Neural cell (in vitro differentiated cells): ENCODE measurements around the gene TRABD2B. TPM values are rescaled to one million over a fixed set of nuclear protein-coding genes. Genes with fewer than 3 reads are reported as not detected.

Source experiments
- H2AFZ ChIP-seq: fragments of 200-600, 300-800 bp; sonication (generic), shearing (Covaris generic); 2 replicates; pipeline ENCODE4 v1.6.0; 2014; ENCODE audit warnings: low read depth, mild to moderate bottlenecking, antibody characterized with exemption, low read length, moderate library complexity
- H3F3A ChIP-seq: fragments of 200-600 bp; shearing (Covaris generic); 2 replicates; pipeline ENCODE4 v1.6.1; 2016; ENCODE audit warnings: mild to moderate bottlenecking, moderate library complexity, mixed read lengths, antibody characterized with exemption, low read length; ENCODE audit not compliant: insufficient read depth, poor library complexity, severe bottlenecking
- H3K27ac ChIP-seq: fragments of 200-600, 300-800 bp; sonication (generic), shearing (Covaris generic); 2 replicates; pipeline ENCODE4 v1.5.1; 2014; ENCODE audit warnings: mild to moderate bottlenecking, low read length, moderate library complexity
- H3K27me3 ChIP-seq: fragments of 300-800, 200-600 bp; sonication (generic), shearing (Covaris generic); 2 replicates; pipeline ENCODE4 v1.6.0; 2014; ENCODE audit warnings: mild to moderate bottlenecking, low read depth, low read length, moderate library complexity; ENCODE audit not compliant: insufficient read depth
- H3K36me3 ChIP-seq: fragments of 300-800, 200-600 bp; sonication (generic), shearing (Covaris generic); 2 replicates; pipeline ENCODE4 v1.5.1; 2014; ENCODE audit warnings: mild to moderate bottlenecking, antibody characterized with exemption, low read length, moderate library complexity; ENCODE audit not compliant: insufficient read depth
- H3K4me2 ChIP-seq: fragments of 300-800, 200-600 bp; sonication (generic), shearing (Covaris generic); 2 replicates; pipeline ENCODE4 v1.6.0; 2014; ENCODE audit warnings: mild to moderate bottlenecking, low read length
- H3K4me3 ChIP-seq: fragments of 300-800, 200-600 bp; sonication (generic), shearing (Covaris generic); 2 replicates; pipeline ENCODE4 v1.5.1; 2014; ENCODE audit warnings: mild to moderate bottlenecking, low read length, moderate library complexity
- H3K79me2 ChIP-seq: fragments of 200-600 bp; shearing (Covaris generic); replicated peaks from 2 replicates; pipeline ENCODE4 v1.6.0; 2014; ENCODE audit warnings: mild to moderate bottlenecking, low read length, moderate library complexity; ENCODE audit not compliant: insufficient read depth
- H3K9ac ChIP-seq: fragments of 300-800, 200-600 bp; sonication (generic), shearing (Covaris generic); 2 replicates; pipeline ENCODE4 v1.6.1; 2016; ENCODE audit warnings: mild to moderate bottlenecking, low read length, mixed read lengths
- H3K9me2 ChIP-seq: fragments of 200-600 bp; shearing (Covaris generic); 2 replicates; pipeline ENCODE4 v1.6.1; 2016; ENCODE audit warnings: mild to moderate bottlenecking, low read length, mixed read lengths; ENCODE audit not compliant: insufficient read depth
- H3K9me3 ChIP-seq: fragments of 200-600, 300-800 bp; sonication (generic), shearing (Covaris generic); 2 replicates; pipeline ENCODE4 v1.6.1; 2016; ENCODE audit warnings: mild to moderate bottlenecking, mixed run types, low read length, moderate library complexity, mixed read lengths
- H4K20me1 ChIP-seq: fragments of 200-600 bp; shearing (Covaris generic); 2 replicates; pipeline ENCODE4 v1.6.1; 2016; ENCODE audit warnings: mild to moderate bottlenecking, mixed run types; ENCODE audit not compliant: insufficient read depth
- EP300 ChIP-seq: fragments of 450-650 bp; conservative IDR thresholded peaks from 2 replicates; pipeline ENCODE4 v1.6.1; 2014; ENCODE audit warnings: antibody characterized with exemption, mild to moderate bottlenecking, moderate library complexity; ENCODE audit not compliant: poor library complexity, severe bottlenecking
- EZH2 ChIP-seq: fragments of 200-600, 300-800 bp; shearing (Covaris generic), sonication (generic); IDR thresholded peaks from 2 replicates; pipeline ENCODE4 v1.6.1; 2014; ENCODE audit warnings: antibody characterized with exemption, low read length, borderline replicate concordance, mild to moderate bottlenecking; ENCODE audit not compliant: insufficient read depth, poor library complexity, severe bottlenecking
- POLR2AphosphoS5 ChIP-seq: IDR thresholded peaks from 2 replicates; pipeline ENCODE4 v1.6.1; 2012
- polyA plus RNA-seq: library from polyadenylated mRNA; depleted of rRNA; stranded (reverse); fragments of >200 nt; gene quantifications from 2 replicates; pipeline ENCODE4 v1.2.3, GENCODE V29; 2014
- TF ChIP-seq, protein P1 (sequence below): fragments of 450-650 bp; IDR thresholded peaks from 2 replicates; pipeline ENCODE4 v1.5.1; 2014; ENCODE audit warnings: antibody characterized with exemption, mild to moderate bottlenecking, moderate library complexity; ENCODE audit not compliant: poor library complexity, severe bottlenecking

Gene TRABD2B
- polyA plus RNA-seq, 1 donor from 2014 or later = 0.02 TPM

DNA sequence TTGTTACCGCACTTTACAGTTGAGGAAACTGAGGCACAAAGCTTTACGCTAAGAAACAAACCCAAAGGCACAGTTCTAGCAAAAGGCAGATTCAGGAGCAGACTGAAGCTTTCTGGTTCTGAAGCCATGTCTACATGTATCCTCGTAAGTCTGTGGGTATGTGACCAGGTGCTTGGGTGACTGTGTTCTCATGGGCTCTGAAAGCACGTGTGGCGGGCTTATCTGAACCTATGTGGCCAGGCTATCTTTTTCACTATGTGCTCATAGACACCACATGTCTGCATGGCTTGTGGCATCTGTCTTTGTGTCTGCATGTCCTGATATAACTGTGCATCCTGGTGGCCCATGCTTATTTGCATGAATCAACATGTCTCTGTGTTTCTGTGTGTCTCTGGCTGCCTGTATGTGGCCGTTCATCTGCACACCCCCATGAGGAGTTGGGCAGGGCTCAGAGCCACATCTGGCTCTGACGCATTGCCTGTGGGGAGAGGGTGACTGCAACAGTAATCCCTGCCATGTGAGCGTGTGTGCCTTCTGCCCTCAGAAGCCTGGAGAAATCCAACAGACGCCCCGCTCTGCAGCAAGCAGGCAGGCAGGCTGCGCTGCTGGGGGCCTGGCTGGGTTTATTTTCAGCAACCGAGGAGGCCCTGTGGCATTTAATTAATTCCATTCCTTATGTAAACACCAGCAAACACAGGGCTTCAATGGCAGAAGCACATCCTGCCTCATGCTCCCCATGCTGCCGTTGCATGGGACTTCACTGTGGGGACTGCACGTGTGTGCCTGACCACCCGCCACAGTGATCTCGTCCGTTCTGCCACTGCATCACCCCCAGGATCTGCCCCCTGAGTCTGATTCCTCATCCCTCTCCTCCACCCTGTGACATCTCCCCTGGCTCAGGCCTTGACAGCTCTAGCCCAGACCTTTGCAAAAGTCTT, 115.4 kb downstream of the TRABD2B start:
- no peaks in the 10 kb centered on the region for H4K20me1 ChIP-seq
- H3F3A ChIP-seq = no peaks in the 10 kb centered on the region
- H3K9ac ChIP-seq = no peak overlapping the region
- H3K4me2 ChIP-seq = no peak overlapping the region
- H3K4me3 ChIP-seq = no peak overlapping the region
- H3K27ac ChIP-seq = no peak overlapping the region
- H2AFZ ChIP-seq = no peak overlapping the region
- no peaks in the 10 kb centered on the region for H3K9me3 ChIP-seq
- TF ChIP-seq EP300 = no peak
- TF ChIP-seq, protein P1, sequence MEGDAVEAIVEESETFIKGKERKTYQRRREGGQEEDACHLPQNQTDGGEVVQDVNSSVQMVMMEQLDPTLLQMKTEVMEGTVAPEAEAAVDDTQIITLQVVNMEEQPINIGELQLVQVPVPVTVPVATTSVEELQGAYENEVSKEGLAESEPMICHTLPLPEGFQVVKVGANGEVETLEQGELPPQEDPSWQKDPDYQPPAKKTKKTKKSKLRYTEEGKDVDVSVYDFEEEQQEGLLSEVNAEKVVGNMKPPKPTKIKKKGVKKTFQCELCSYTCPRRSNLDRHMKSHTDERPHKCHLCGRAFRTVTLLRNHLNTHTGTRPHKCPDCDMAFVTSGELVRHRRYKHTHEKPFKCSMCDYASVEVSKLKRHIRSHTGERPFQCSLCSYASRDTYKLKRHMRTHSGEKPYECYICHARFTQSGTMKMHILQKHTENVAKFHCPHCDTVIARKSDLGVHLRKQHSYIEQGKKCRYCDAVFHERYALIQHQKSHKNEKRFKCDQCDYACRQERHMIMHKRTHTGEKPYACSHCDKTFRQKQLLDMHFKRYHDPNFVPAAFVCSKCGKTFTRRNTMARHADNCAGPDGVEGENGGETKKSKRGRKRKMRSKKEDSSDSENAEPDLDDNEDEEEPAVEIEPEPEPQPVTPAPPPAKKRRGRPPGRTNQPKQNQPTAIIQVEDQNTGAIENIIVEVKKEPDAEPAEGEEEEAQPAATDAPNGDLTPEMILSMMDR = no peak
- H3K9me2 ChIP-seq = no peaks in the 10 kb centered on the region
- H3K27me3 ChIP-seq = no peaks in the 10 kb centered on the region
- H3K79me2 ChIP-seq = no peaks in the 10 kb centered on the region
- H3K36me3 ChIP-seq = no peaks in the 10 kb centered on the region

DNA sequence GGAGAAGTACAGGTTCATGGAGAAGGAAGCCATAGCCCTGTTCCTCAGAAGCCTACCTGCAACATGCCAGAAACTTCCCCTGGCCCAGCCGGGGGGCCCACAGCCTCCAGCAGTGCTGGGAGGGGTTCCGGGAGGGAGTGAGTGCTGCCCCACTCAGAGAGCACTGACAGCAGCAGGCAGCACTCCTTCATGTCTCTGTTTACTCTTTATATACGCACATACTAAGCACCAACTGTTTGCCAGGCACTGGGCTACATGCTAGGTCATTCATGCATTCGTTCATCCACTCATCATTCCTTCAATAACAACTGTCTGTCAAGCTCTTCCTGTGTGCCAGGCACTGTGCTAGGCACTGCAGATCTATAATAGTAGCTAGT, 120.6 kb downstream of the TRABD2B start:
- Histone ChIP-seq H3K4me2 (no peak overlapping the region), H4K20me1 (no peaks in the 10 kb centered on the region), H3K9ac (no peak overlapping the region)

DNA sequence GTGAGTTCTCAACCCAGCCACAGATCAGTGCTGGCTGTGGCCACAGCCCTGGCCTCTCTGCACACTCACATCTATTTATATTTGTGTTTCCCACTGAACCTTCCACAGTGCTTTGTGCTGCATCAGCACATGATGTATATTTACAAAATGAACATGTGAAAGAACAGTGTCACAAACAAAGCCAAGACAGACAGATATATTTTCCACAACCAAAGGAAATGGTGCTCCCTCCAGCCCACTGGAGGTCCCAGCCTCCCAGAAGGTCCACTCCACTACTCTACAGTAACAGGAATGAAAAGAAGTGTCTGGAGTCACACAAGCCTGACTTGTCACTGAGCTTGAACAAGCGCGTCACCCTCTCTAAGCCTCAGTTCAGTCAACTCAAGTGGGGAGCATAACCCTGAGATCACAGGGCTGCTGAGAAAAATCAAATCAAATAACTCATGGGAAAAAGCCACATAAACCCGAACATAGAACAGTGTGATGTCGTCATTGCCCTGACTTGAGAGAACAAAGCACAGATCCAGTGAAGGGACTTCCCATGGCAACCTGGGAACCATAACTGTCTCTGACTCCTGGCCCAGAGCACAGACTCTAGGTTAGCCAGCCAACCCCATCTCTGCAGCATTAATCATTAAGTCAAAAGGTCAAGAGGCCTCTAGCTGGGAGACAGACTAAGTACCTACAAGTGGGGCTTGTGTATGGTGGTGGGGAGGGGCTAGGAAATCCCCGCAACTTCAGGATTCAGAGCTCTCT, 121.2 kb downstream of the TRABD2B start:
- no peaks in the 10 kb centered on the region for H3K27me3 ChIP-seq
- H3K36me3 ChIP-seq = no peaks in the 10 kb centered on the region
- H3K79me2 ChIP-seq = no peaks in the 10 kb centered on the region
- H3F3A ChIP-seq = no peaks in the 10 kb centered on the region
- no peak overlapping the region for H3K4me2 ChIP-seq
- H2AFZ ChIP-seq = no peak overlapping the region
- H4K20me1 ChIP-seq = no peaks in the 10 kb centered on the region
- H3K9ac ChIP-seq = no peak overlapping the region
- H3K9me2 ChIP-seq = no peaks in the 10 kb centered on the region
- TF ChIP-seq EP300 = no peak
- H3K9me3 ChIP-seq = no peaks in the 10 kb centered on the region
- H3K4me3 ChIP-seq = no peak overlapping the region
- no peak overlapping the region for H3K27ac ChIP-seq

More for the DNA sequence above, 120.6 kb downstream of the TRABD2B start:
- Histone ChIP-seq H3K9me3 (no peaks in the 10 kb centered on the region), H3K27me3 (no peaks in the 10 kb centered on the region), H3K79me2 (no peaks in the 10 kb centered on the region), H3K36me3 (no peaks in the 10 kb centered on the region), H2AFZ (no peak overlapping the region), H3K4me3 (no peak overlapping the region), H3K9me2 (no peaks in the 10 kb centered on the region), H3K27ac (no peak overlapping the region), H3F3A (no peaks in the 10 kb centered on the region)
- TF ChIP-seq POLR2AphosphoS5 (no peak), EZH2 (no peak), EP300 (no peak)
- TF ChIP-seq, protein P1 = no peak
